PC-3 (cell line): ENCODE data around the gene HOXD3.

ENCODE experiments used
- EZH2 ChIP-seq: fragments of 300-600 bp; sonication (generic); IDR thresholded peaks from one replicate; pipeline ENCODE4 v1.6.1; 2017; ENCODE audit warnings: antibody characterized with exemption, mild to moderate bottlenecking, low read length; ENCODE audit not compliant: unreplicated experiment
- EZH2phosphoT487 ChIP-seq: fragments of 300-600 bp; sonication (generic); IDR thresholded peaks from 2 replicates; pipeline ENCODE4 v1.6.1; 2018; ENCODE audit warnings: mild to moderate bottlenecking, antibody characterized with exemption, low read length, borderline replicate concordance
- TF ChIP-seq, protein P1 (sequence below): fragments of 300-600 bp; sonication (generic); conservative IDR thresholded peaks from 2 replicates; pipeline ENCODE4 v1.5.1; 2017; ENCODE audit warnings: antibody characterized with exemption, low read depth, mild to moderate bottlenecking, low read length

DNA sequence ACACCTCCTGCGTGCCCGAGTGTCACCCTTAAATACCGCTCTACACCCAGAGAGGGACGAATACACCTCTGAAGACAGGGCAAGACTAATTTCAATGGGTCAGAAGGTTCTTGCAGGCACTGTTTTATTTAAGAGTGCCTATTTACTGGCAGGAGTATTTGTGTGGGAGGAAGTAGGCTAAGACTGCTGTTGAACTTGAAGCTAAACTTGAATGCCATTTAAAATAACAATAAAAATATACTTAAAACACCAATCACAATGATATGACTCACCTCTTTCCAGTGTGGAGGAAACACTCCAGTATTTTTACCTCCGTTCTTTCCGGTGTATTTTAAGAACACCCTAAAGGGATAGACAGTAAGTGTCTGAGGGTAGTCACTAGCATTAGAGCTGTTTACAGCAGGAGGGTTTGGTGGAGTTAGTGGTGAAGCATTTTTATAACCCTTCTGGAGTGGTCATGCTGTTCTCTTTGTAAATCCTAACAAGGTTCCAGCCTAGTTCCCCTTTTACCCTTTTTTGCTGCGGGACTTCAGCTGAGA, 21.7 kb downstream of the HOXD3 start:
- TF ChIP-seq, protein P1, sequence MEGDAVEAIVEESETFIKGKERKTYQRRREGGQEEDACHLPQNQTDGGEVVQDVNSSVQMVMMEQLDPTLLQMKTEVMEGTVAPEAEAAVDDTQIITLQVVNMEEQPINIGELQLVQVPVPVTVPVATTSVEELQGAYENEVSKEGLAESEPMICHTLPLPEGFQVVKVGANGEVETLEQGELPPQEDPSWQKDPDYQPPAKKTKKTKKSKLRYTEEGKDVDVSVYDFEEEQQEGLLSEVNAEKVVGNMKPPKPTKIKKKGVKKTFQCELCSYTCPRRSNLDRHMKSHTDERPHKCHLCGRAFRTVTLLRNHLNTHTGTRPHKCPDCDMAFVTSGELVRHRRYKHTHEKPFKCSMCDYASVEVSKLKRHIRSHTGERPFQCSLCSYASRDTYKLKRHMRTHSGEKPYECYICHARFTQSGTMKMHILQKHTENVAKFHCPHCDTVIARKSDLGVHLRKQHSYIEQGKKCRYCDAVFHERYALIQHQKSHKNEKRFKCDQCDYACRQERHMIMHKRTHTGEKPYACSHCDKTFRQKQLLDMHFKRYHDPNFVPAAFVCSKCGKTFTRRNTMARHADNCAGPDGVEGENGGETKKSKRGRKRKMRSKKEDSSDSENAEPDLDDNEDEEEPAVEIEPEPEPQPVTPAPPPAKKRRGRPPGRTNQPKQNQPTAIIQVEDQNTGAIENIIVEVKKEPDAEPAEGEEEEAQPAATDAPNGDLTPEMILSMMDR, result no peak
- TF ChIP-seq EZH2, result no peak
- TF ChIP-seq EZH2phosphoT487, result no peak
